Pancreas (tissue), 10 donors: ENCODE measurements around the gene CLASRP. TPM values are rescaled to one million over a fixed set of nuclear protein-coding genes. Genes with fewer than 3 reads are reported as not detected.

ENCODE experiments used
- ATAC-seq, 4 donors: fragments of 200-7000 bp; cut with Tn5 transposase; one replicate each; pipeline versions ENCODE4 v1.8.0 to v1.9.1; 2020; ENCODE audit warnings: mild to moderate bottlenecking in 4 of 4, moderate library complexity in 4 of 4
- DNase-seq, 6 donors: peaks; one replicate each; pipeline ENCODE4 v3.0.0-alpha.2; 2020
- FAIRE-seq: peaks from 2 replicates; lab custom pipeline; 2012; peaks lifted over from hg19 to GRCh38; lab: Jason Lieb, UNC
- H3K27ac ChIP-seq, 4 donors: fragments of 200-600 bp; sonication (generic); 1 replicate in 3 of 4; 2 replicates in 1 of 4; pipeline versions ENCODE4 v1.5.0 to v1.8.0; 2020
- H3K27me3 ChIP-seq, 4 donors: fragments of 200-600 bp; one replicate each; pipeline ENCODE4 v1.8.0; 2021
- H3K36me3 ChIP-seq, 3 donors: fragments of 200-600 bp; sonication (generic) in 1 of 3; one replicate each; pipeline versions ENCODE4 v1.5.0 to v1.8.0; 2020 to 2021
- H3K4me1 ChIP-seq, 3 donors: fragments of 200-600 bp; one replicate each; pipeline ENCODE4 v1.8.0; 2021
- H3K4me3 ChIP-seq, 4 donors: fragments of 200-600 bp; sonication (generic) in 2 of 4; one replicate each; pipeline versions ENCODE4 v1.5.0 to v1.8.0; 2020 to 2021
- H3K9me3 ChIP-seq, 4 donors: fragments of 200-600 bp; one replicate each; pipeline ENCODE4 v1.8.0; 2021
- CTCF ChIP-seq, 4 donors: fragments of 200-600 bp; sonication (generic) in 3 of 4; IDR thresholded peaks; one replicate each; pipeline versions ENCODE4 v1.5.0 to v1.8.0; 2021; ENCODE audit warnings: antibody characterized with exemption in 4 of 4
- WGBS, 2 donors: extraction: QIAGEN DNeasy Blood & Tissue Kit; methylation state at CpG; one replicate each; pipeline ENCODE4 v1.1.7; 2013; 5-methylcytosine and 5-hydroxymethylcytosine counted together
- intact Hi-C, 3 donors: fragments of 100-400 bp; cut with DNase I; formaldehyde crosslinking; loops; one replicate each; pipeline versions ENCODE4 v1.11.1 to v1.14.2; 2022
- polyA plus RNA-seq, 2 donors: library from polyadenylated mRNA; stranded (reverse); fragments of 200-250 nt; gene quantifications; one replicate each; pipeline ENCODE4 v1.2.3, GENCODE V29; 2013
- total RNA-seq, 6 donors: library from RNA; stranded (reverse); fragmentation: NEBNext Ultra II Directional in 4 of 6; extraction: Animal tissue kit (Norgen Biotek cat#: 25700) in 4 of 6; gene quantifications; one replicate each; pipeline versions ENCODE4 v1.2.1 to v1.2.4, GENCODE V29; 2021 to 2023
- donor health status: healthy with polysubstance abuse.
- donor health status: DM: no; HTN: no; CAD: no; lungs with moderate emphysema.
- donor health status: DM: no; HTN: no; CAD: no.
- donor health status: control.
- donor health status: control.
- donor health status: Bipolar disorder and iron deficiency.
- donor health status: DM: yes; HTN: yes; CAD: no.
- donor health status: DM: no; HTN: no; CAD: no.
- donor health status: DM: no; HTN: no; CAD: no.
- donor health status: DM: yes; HTN: yes; CAD: no.

CLASRP gene
- total and polyA plus RNA-seq, 8 donors: 34.8 to 244 (median 51.9) TPM

- no peaks in the 10 kb centered on the region for H3K4me1 ChIP-seq
- 87 to 88% methylated on average over 2 of the region's 2 CpGs for WGBS, 2 donors
- intact Hi-C loops: no loop called here
- TF ChIP-seq CTCF (IDR thresholded peaks at IDR 0.05): no peak
- no peaks in the 10 kb centered on the region for H3K9me3 ChIP-seq
- H3K27me3 ChIP-seq: no peaks in the 10 kb centered on the region
- no peak for ATAC-seq
- H3K27ac ChIP-seq: no peak overlapping the region
- no peak overlapping the region for H3K4me3 ChIP-seq
- H3K36me3 ChIP-seq: no peaks in the 10 kb centered on the region
- no peak for DNase-seq
- FAIRE-seq: no peak
Measured at GRCh38 chr19:45019187-45019586, 19.7 kb upstream of the CLASRP start.

GRCh38 chr19:45020071-45020470 is 18.8 kb upstream of the CLASRP start:
- Histone ChIP-seq H3K36me3 (no peaks in the 10 kb centered on the region), H3K9me3 (no peaks in the 10 kb centered on the region), H3K27me3 (no peaks in the 10 kb centered on the region), H3K27ac (no peak overlapping the region), H3K4me1 (no peaks in the 10 kb centered on the region), H3K4me3 (no peak overlapping the region)
- no peak for TF ChIP-seq CTCF (IDR thresholded peaks at IDR 0.05)
- DNase-seq: no peak
- WGBS, 2 donors: 86 to 87% methylated on average over 3 of the region's 3 CpGs
- intact Hi-C loops: no loop called here
- no peak for FAIRE-seq
- no peak for ATAC-seq

GRCh38 chr19:45021971-45022370 is 16.9 kb upstream of the CLASRP start:
- WGBS, 2 donors: 86 to 87% methylated on average over 14 of the region's 14 CpGs
- ATAC-seq: no peak
- Histone ChIP-seq H3K27me3 (no peaks in the 10 kb centered on the region), H3K9me3 (no peaks in the 10 kb centered on the region), H3K36me3 (no peaks in the 10 kb centered on the region), H3K27ac (no peak overlapping the region), H3K4me1 (no peaks in the 10 kb centered on the region), H3K4me3 (no peak overlapping the region)
- no peak for TF ChIP-seq CTCF (IDR thresholded peaks at IDR 0.05)
- intact Hi-C loops: no loop called here
- no peak for FAIRE-seq
- no peak for DNase-seq

- no peaks in the 10 kb centered on the region for H3K9me3 ChIP-seq
- no peaks in the 10 kb centered on the region for H3K4me1 ChIP-seq
- ATAC-seq (no peak), FAIRE-seq (no peak), DNase-seq (no peak)
- H3K36me3 ChIP-seq: no peaks in the 10 kb centered on the region
- H3K27me3 ChIP-seq: no peaks in the 10 kb centered on the region
- H3K27ac ChIP-seq: no peak overlapping the region
- intact Hi-C loops: no loop called here
- TF ChIP-seq CTCF (IDR thresholded peaks at IDR 0.05): no peak
- H3K4me3 ChIP-seq: no peak overlapping the region
- WGBS, 2 donors: 89 to 95% methylated on average over 3 to 4 of the region's 4 CpGs
Measured at GRCh38 chr19:45023048-45023447, 15.8 kb upstream of the CLASRP start.

GRCh38 chr19:45025264-45025663 is 13.6 kb upstream of the CLASRP start:
- Histone ChIP-seq H3K36me3 (peaks cover 0 to 5% (median 0%) of the 10 kb centered on the region in 3 donors), H3K27ac (no peak overlapping the region), H3K27me3 (no peaks in the 10 kb centered on the region), H3K9me3 (no peaks in the 10 kb centered on the region), H3K4me1 (no peaks in the 10 kb centered on the region), H3K4me3 (no peak overlapping the region)
- ATAC-seq (no peak), FAIRE-seq (no peak), DNase-seq (no peak)
- no peak for TF ChIP-seq CTCF (IDR thresholded peaks at IDR 0.05)
- intact Hi-C loops: no loop called here
- WGBS, 2 donors: 92 to 93% methylated on average over 8 to 9 of the region's 9 CpGs
